NCI-H2107 (cell line): ENCODE measurements around the gene EDARADD.
"Not testable (repeated sequence)": the region's sequence is repeated elsewhere in the genome, so short reads cannot be mapped to it uniquely, and the experiment has no call there.

Experiments used
- DNase-seq: peaks from one replicate; lab custom pipeline; 2025; lab: John Stamatoyannopoulos, UW

The EDARADD gene

DNA sequence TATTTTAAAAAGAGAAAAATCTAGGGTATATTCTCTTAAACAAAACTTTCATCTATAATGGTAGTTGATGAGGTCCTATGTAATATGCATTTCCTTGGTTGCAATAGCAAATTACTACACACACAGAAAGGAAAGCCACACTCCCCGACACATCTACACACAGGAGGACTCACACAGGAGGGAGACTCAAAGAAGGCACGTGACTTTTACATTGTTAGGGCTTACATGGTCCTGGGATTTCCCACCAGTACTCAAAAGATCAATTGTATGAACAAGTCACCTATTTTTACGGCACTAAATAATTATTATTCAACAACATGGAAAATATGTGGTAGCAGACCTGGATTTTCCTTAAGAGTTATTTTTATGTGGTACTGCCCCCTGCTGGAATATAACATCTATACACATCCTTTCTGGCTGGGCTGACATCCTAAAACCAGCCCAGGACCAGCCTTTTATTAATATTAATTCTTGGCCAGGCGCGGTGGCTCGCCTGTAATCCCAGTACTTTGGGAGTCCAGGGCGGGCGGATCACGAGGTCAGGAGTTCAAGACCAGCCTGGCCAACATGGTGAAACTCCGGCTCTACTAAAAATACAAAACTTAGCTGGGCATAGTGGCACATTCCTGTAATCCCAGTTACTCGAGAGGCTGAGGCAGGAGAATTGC lies 95.8 kb downstream of the EDARADD start:
- DNase-seq, result peak; percentile 18

DNA sequence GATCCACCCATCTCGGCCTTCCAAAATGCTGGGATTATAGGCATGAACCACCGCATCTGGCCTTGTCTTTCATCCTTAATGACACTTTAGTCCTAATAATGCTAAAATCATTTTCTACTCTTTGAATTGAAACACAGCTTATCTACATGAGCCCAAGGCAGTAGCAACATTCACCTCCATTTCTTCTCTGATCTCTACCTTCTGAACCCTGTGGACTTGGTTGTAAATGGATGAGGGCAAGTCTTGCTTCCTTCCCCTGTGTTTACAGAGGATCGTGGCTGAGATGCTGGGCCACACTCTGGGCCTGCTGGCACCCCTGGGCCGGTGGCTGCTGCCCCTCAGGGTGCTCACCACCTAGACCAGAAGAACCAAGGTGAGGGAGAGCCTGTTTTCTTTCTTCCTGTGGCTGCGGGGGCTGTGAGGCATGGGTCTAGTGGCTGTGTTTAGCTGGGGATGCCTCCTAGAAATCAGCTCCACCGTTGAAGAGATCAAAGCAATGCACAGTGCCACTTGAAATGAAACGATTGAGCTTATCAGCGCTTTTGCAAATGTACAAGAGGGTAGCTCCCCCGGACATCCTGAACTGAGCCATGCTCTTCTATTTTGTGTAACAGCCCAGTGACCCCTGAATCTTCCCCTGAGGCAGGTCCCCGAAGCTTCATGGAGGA lies 97.5 kb downstream of the EDARADD start:
- DNase-seq, result no peak

DNA sequence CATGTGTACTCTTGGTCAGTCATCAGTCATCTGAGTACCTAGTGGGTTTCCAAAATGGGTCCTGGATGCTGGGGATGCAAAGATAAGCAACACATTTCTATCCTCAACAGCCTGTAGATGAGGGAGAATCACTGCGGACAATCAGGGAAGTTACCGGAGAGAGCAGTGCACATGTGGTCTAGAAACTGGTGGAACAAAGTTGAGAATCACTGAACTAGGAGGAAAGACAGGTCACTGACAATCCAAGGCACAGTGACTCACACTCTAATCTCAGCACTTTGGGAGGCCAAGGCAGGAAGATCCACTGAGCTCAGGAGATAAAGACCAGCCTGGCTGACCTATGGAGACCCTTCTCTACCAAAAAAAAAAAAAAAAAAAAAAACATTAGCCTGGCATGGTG lies 98.3 kb downstream of the EDARADD start:
- no peak for DNase-seq

DNA sequence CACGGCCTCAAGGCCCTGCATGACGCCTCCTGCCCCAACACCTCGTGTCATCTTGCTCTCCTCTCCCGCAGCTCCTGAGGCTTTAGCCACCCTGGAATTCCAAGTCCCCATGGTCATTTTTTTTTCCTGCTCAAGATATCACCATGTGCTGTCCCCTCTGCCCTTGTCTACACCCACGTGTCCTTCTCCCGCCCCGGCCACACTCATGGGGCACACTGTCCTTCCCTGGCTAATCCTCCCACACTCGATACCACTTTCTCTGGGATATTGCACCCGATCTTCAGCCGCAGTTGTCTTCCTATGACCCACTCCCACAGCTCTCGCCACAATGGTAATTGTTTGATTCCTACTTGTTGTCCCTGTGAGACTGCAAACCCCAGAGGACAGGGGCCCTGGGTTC lies 100.0 kb downstream of the EDARADD start:
- DNase-seq, result no peak

DNA sequence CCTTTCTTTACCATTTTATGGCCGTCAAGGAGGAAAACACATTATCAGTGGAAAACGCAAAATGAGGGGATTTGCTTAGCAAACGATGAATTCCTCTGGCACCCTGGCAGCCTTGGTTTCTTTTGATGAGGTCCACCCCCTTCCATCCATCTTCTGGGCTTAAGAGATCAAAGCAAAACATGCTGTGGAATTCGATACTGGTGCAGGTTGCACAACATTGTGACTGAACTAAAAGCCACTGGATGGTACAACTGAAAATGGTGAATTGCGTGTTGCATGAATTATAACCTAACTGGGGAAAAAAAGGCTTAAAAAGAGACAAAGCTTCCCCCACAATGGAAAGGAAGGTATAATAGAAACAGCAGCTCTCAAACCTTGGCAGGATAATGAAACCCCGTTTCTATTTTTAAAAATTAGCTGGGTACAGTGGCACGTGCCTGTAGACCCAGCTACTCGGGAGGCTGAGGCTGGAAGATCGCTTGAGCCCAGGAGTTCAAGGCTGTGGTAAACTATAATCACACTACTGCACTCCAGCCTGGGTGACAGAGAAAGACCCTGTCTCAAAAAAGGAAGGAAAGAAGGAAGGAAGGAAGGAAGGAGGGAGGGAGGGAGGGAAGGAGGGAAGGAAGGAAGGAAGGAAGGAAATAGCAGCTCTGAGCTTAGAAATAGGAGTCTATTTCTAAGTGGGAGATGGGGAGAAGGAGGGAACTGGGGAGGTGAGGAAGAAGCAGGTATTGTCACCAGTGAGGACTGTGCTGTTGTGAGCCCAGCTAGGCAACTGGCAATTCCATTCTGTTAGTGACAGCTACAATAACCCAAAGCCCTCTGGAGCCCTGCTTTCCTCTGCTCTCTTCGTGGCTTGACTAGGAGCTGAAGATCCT lies 100.7 kb downstream of the EDARADD start:
- DNase-seq, result peak; percentile 51

DNA sequence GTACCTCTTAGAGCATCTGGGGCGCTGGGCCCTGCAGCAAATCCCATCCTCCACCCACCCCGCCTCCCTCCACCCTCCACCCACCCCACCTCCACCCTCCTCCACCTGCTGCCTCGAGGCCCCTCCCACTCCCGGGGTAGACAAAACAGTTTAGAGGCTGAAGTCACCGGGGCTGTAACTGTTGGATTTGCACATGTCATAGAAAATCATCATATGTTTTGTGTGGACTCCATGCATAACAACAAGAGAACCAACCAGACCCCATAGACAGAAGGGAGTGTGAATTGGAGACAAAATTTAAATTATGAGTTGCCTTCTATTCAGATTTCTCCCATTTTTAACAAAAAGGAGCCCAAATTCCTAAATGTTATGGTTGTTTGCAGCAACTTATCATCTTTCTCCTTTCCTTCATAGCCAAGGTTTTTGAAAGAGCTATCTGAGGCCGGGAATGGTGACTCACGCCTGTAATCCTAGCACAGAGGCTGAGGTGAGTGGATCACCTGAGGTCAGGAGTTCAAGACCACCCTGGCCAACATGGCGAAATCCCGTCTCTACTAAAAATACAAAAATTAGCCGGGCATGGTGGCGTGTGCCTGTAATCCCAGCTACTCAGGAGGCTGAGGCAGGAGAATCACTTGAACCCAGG lies 101.5 kb downstream of the EDARADD start:
- peak; percentile 62 for DNase-seq

DNA sequence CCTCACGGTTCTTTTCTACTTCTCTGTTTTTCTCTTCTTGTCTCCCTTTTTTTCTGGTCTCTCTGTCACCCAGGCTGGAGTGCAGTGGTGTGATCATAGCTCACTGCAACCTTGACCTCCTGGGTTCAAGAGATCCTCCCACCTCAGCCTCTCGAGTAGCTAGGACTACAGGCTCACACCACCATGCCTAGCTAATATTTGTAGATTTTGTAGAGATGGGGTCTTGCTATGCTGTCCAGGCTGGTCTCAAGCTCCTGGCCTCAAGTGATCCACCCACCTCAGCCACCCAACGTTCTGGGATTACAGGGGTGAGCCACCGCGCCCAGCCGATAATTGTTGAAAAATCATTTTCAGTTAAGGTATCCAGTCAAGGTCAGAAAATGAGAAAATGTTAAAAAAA lies 103.8 kb downstream of the EDARADD start:
- DNase-seq, result no peak

DNA sequence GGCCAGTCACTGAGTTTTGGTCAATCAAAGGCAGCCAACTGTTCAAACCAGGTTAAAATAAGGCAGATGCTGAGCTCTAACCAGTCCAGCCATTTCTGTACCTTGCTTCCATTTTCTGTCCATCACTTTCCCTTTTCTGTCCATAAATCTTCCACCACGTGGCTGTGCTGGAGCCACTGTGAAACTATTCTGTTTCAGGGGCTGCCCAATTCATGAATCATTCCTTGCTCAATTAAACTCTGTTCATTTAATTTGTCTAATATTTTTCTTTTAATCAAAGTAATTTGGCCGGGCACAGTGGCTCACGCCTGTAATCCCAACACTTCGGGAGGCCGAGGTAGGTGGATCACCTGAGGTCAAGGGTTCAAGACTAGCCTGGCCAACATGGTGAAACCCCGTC lies 107.0 kb downstream of the EDARADD start:
- no peak for DNase-seq

DNA sequence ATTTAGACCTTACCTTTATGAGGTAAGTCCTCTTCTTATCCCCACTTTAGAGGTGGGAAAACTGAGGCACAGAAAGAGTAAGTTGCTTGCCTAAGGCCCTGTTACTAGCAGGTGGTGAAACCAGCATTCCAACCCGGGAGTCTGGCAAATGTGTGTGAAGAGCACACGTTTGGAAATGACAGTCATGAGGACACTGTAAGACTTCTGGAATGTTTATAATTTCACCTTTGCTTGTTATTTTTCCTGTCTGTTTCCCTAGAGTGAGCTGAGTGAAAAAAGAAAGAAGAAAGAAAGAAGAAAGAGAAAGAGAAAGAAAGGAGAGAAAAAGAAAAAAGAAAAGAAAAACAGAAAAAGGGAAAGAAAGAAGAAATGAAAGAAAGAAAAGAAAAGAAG lies 108.5 kb downstream of the EDARADD start:
- DNase-seq, result no peak

DNA sequence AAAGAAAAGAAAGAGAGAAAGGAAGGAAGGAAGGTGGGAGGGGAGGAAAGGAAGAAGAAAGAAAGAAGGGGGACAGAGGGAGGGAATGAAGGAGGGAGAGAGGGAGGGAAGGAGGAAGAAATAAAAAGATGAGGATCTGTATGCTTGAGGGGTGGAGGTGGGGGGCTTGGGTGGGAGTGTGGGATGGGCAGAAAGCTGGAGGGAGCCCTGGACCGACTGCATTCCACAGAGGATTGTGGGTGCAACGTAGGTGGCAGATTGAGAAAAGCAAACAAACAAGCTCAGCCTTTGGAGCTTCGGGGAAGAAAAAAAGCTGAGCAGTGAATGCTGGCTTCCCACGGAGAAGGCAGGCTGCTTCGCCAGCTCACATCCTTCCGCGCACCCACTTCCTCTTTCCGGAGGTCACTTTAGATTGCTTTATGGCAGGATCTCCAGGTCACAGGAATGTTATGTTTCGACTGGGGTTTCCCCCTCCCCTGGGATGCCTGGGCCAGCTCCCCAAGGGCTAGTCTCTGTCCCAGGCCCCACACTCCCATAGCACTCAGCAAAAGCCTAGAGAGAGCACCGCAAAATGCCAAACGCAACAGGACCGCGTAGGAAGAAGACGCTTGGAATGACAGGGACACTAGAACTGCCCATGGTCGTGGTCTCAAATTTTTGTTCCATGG lies 109.0 kb downstream of the EDARADD start:
- DNase-seq, result no peak

DNA sequence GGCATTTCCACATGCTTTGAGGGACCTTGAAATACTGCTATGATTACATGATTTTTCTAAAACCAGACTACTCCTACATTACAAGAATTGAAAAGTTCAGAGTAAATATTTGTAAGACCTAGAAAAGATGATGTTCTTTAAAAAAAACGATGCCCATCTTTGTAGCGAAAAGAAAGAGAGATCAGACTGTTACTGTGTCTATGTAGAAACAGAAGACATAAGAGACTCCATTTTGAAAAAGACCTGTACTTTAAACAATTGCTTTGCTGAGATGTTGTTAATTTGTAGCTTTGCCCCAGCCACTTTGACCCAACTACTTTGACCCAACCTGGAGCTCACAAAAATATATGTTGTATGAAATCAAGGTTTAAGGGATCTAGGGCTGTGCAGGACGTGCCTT lies 110.3 kb downstream of the EDARADD start:
- DNase-seq, result not testable (repeated sequence)

DNA sequence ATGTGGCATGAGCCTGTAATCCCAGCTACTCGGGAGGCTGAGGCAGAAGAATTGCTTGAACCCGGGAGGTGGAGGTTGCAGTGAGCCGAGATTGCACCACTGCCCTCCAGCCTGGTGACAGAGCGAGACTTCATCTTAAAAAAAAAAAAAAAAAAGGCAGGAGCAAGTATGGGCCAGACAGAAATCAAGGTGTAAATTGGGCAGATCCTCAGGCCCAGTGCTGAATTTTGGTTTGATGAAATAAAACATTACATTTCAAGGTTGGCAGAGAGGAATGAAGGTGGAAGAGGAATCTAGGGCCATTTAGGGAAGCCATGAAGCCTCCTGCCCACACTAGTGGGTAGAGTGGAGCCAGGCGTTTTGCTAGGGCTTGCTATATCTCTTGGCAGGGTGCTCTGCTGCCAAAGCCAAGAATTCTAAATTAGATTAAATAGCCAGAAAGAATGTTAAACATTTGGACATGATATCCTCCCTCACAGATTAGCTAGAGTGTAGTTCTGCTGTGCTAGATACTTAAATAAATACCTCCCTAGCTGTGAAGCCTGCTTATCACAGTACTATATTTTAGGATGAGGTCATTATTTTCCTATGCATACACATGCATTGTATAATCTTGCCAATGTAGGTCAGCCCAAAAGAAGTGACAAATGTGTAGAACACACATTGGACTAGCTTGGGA lies 113.1 kb downstream of the EDARADD start:
- no peak for DNase-seq

DNA sequence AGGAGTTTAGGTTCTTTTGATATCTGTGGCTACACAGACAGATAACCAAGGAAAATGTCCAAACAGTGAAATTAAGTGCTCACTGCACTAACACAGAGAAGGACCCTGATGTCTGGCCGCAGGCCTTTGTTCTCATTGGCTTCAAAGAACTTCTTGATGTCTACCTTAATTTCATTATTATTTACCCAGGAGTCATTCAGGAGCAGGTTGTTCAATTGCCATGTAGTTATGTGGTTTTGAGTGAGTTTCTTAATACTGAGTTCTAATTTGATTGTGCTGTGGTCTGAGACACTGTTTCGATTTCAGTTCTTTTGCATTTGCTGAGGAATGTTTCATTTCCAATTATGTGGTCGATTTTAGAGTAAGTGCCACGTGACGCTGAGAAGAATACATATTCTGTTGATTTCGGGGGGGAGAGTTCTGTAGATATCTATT lies 114.5 kb downstream of the EDARADD start:
- DNase-seq, result no peak

DNA sequence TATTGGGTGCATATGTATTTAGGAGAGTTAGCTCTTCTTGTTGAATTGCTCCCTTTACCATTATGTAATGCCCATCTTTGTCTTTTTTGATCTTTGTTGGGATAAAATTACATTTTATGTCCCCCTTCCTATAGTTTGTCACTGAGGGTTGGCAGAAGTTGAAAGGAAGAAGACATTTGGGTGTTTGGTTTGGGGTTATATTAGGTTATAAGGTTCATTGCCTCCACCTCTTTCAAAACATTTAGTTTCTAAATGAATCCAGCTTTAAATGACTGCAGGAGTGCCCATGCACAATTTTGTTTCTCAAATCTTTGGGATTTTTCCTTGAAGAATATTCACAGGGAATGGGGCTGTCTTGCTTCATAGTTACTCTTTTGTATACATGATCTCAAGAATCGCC lies 115.1 kb downstream of the EDARADD start:
- no peak for DNase-seq

DNA sequence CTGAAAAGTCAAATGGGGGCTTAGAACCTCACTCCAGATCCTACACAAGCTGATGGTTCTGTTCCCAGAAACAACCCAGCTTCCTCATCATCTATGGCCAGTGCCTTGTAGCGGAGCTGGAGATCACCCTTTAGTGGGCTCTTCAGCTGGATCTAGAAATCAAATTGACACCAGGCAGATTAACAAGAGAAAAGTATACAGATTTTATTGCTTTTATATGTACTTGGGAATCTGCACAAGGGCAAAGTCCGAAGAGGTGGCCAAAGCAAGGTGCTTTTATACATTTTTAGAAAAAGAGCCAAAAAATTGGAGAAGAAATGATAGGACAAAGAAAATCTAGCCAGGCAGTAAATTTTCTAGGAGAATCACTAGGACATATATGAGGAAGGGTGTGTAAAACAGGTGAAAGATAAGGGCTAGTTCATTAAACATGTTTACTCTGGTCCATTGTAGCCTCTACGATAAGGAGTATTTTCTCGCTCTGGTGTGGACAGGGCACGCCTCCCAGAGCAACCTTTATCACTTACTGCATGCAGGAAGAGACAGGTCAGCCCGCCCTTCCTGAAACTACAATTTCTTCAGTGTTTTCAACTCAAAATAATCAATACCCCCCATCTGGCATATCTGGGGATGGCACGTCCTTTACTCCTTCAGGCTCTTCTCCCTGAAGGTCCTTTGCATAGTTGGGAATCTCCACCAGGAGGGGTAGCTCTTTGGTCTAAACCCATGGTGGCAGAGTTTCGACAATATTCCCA lies 115.7 kb downstream of the EDARADD start:
- no peak for DNase-seq

DNA sequence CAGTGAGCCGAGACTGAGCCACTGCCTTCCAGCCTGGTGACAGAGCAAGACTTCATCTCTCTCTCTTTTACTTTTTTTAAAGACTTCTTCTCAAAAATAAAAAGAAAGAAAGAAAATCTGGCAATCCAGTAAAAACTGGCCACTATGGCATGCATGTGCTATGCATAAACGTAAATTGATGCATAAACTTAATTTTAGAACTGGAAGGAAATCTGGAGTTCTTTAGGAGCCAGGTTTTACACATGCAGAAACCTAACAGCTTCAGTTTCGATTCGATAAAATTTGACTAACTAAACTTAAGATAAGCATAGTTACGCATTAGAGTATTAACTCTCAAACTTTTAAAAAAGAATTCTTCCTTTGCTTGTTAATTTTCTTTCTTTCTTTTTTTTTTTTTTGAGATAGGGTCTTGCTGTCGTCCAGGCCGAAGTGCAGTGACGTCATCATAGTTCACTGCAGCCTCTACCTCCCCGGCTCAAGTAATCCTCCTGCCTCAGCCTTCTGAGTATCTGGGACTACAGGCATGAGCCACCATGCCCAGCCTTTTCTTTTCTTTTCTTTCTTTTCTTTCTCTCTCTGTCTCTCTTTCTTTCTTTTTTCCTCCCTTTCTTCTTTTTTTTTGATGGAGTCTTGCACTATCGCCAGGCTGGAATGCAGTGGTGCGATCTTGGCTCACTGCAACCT lies 117.8 kb downstream of the EDARADD start:
- no peak for DNase-seq

DNA sequence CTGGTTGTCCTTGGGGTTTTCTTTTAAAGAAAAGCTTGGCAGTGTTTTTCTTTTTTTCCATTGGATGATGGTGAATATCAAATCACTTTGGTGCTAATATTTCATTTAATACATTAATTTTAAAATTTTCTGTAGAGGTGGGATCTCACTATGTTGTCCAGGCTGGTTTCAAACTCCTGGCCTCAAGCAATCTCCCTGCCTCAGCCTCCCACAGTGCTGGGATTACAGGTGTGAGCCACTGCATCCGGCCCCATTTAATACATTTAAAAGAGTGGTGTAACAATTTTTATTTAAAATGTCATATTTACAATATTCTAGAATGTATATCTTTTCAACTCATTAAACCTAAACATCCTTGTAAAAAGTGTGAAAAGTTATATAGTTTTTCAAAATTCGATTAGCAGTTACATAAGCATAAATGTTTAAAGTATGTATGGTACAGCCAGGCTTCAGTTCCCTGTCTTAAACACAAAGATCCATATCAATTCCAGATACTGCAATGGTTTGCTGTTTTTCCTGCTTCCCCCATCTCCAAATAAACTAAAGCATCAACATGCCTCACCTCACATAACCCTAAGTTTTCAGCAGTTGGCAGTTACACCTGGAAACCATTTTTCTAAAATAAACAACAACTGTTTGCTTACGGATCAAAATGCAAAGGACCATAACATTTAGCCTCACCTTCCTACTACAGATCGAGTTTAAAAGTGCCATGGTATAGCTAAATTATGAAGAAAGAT lies 120.8 kb downstream of the EDARADD start:
- DNase-seq, result peak; percentile 53

DNA sequence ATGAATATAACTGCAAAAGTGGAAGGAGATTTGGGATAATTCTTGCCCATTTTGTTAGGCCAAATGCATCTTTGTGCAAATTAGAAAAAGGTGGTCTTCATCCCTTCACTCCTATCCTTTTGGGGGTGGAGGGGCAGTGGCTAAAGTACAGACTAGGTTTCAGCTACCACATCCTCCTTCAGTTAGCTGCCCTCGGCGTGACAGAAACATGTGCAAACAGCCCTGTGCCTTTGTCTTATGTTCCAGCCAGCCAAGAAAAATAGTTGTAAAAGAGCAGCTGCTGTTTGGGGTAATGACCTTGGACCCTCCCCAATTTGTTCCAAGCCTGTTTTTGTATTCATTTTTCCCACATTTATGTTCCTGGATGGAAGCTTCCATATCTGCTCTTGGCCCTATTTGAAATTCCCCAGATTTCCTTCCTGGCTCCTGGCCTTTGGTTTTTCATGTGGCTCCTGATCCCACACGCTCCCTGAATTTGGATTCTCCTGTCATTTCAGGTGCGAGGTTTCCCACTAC lies 121.4 kb downstream of the EDARADD start:
- no peak for DNase-seq
